NK-92 (cell line): ENCODE measurements around the gene UBE2G1.

ENCODE experiments used
- DNase-seq: peaks from one replicate; lab custom pipeline; 2025; ENCODE audit not compliant: unreplicated experiment; lab: John Stamatoyannopoulos, UW

The UBE2G1 gene

DNA sequence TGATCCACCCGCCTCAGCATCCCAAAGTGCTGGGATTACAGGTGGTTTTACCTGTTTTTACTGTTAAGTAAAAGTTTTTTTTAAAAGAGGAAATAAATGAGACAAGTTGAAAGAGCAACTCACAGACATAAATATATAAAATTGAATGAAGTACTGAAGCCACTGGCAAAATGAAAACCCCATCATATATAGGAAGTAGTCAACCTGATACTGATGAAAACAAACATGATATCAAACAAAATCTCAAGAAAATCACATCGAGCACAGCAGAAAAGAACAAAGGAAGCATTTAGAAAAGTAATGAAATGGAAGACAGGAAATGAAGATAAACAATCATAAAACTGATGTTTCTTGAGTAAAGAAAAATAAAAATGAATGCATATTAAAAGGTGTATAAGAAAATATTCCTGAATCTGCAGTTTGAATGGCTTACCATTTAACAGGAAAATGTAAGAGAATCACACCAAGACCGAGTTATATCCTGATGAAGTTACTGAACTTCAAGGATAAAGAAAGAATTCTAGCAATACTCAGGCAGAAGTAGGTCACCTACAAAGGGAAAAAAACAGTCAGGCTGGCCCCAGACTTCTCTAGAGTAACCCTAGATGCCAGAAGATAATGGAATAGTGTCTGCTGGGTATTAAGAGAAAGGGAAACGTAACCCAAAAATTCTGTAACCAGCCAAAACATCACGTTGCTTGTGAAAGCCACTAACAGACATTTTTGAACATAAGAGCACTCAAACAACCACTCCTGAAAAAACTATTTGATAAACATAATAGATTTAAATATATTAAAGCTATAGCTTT, 31.5 kb downstream of the UBE2G1 start:
- no peak for DNase-seq

DNA sequence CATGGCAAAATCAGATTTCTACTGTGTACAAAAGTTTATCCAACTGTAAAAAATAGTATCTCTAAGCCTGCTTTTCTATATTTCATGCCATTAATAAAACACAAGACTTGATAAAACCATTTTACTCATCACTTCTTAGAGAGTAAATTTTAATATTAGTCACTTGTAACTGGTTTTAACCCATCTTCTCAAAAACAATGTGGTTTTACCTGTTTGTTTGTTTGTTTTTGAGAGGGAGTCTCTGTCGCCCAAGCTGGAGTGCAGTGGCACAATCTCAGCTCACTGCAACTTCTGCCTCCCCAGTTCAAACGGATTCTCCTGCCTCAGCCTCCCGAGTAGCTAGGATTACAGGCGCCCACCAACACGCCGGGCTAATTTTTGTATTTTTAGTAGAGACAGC, 32.1 kb downstream of the UBE2G1 start:
- DNase-seq, result no peak

DNA sequence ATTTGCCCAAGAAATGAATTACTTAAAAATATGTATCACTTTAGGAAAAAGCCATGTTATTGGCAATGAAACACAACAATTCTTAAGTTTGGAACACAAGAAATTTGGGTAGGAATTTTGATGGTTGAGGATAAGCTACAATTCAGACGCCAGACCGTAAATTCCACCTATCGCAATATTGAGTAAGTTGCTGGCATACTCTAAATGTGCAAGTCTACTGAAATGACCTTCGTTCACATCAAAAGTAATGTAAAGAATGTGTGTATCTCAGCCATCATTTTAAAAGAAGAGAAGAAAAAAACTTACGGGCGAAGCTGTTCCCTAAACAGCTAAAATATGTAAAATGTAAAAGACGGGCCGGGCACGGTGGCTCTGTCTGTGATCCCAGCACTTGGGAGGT, 33.4 kb downstream of the UBE2G1 start:
- no peak for DNase-seq

DNA sequence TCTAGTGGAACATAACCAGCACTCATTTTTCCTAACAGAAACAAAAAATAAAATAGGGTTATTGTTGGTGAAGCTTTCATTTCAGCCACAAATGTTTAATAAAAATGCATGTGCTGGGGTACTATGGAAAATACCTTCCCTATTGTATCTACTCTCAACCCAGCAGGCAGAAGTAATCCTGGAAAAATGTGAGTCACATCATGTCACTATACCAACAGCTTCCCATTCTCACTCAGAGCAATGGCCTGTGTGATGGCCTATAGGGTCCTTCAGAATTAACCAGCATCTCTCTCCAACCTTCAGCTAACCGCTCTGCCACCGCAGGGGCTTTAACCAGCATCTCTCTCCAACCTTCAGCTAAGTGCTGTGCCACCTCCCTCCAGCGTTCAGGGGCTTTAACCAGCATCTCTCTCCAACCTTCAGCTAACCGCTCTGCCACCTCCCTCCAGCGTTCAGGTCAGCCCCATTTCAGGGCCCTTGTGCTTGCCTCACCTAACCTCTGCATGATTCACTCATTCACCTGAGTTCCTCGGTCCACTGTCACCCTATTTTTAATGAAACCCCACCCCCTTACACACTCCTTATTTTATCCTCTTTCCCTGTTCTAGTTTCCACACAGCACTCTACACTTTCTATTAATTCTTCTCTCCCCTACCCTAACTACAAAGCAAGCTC, 34.0 kb downstream of the UBE2G1 start:
- no peak for DNase-seq

DNA sequence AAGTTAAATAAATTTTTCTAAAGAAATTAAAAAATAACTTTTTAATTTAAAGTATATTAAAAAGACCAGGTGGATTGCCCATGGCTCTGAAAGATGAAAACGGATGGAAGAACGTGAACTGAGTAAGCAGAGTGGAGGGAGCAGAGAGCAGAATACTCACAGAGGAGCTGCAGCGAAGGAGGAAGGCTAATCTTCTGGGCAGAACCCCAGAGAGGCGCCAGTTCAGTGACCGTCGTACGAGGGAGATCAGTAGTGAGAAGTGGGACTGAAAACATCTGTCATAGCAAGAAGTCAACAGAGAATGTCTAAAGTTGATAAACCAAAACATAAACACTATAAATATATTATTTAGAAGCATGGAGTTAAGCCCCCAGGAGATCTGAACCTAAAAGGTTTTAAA, 34.9 kb downstream of the UBE2G1 start:
- DNase-seq, result no peak

DNA sequence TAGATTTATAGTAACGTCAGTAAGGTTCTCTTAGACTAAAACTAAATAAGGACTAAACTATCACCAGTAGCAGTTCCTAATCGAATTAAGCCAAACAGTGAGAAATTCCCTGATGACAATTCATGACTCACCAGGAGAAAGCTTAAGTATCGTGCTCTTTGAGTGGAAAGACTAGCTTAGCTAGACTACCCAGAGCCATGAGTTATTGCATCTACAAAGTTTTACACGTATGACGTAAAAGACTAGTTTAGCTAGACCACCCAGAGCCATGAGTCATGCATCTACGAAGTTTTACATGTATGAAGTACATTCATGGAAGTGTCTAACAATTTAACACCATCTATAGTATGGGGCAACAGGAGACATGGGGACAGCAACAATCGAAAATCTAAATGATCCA, 36.6 kb downstream of the UBE2G1 start:
- no peak for DNase-seq

DNA sequence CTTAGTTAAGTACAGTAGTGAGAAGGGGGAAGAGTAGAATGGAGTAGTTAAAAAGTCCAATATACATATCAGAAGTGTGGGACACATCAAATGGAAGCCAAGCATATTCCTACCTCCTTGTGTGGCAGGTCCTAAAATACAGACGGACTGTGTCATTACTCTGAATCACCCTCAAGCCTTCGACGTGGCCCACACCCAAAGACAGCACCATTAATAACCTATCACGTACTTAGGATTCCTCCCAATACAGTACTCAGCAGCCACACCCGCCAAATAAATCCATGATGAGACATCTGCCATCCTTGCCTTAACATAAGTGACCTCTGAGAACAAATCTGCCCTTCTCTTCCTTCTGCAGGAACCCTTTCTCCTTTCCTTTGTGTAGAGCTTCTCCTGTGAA, 38.9 kb downstream of the UBE2G1 start:
- no peak for DNase-seq

DNA sequence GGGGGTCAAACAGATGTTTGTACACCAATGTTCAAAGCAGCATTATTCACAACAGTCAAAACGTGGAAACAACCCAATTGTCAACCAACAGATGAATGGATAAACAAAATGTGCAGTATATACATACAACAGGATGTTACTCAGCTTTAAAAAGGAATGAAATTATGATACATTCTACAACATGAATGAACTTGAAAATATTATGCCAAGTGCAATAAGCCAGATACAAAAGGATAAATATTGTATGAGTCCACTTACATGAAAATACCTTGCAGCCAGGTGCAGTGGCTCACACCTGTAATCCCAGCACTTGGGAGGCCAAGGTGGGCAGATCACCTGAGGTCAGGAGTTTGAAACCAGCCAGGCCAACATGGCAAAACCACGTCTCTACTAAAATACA, 39.9 kb downstream of the UBE2G1 start:
- DNase-seq, result no peak

DNA sequence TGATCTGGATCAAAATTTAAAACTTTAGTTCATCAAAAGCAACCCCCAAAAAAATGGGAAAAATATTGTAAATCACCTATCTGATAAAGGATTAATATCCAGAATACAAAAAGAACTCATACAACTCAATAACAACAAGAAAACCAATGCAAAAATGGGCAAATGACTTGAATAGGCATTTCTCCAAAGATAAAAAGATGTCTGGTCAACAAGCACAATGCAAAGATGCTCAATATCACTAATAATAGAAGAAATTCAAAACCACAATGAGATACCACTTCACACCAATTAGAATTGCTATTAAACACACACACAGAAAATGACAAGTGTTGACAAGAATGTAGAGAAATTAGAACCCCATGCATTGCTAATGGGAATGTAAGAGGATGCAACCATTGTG, 40.4 kb downstream of the UBE2G1 start:
- no peak for DNase-seq

DNA sequence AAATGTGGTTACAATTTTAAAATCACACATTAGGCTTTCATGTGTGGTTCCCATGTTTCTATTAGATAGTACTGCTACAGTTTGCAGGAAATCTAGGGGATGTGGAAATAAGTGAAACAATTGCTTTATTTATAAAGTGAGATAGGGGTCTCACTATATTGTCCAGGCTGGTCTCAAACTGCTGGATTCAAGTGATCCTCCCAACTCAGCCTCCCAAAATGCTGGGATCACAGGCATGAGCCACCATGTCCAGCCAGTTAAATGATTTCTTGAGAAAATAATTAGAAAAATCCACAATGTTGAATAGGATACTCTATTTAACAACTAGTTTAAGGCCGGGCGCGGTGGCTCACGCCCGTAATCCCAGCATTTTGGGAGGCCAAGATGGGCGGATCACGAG, 42.0 kb downstream of the UBE2G1 start:
- DNase-seq, result no peak

DNA sequence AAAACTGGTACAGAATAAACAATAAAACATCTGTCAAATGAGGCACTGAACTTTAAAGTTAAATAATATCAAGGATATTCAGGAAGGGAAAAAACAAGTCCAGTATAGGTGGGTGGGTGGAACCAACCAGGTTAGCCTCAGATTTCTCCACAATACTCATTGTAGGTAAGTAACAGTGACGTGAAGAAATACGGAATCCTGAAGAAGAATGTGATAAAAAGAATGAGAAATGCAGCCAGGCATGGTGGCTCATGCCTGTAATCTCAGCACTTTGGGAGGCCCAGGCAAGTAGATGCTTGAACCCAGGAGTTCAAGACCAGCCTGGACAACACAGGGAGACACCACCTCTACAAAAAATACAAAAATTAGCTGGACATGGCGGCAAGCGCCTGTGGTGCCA, 47.3 kb downstream of the UBE2G1 start:
- DNase-seq, result no peak

DNA sequence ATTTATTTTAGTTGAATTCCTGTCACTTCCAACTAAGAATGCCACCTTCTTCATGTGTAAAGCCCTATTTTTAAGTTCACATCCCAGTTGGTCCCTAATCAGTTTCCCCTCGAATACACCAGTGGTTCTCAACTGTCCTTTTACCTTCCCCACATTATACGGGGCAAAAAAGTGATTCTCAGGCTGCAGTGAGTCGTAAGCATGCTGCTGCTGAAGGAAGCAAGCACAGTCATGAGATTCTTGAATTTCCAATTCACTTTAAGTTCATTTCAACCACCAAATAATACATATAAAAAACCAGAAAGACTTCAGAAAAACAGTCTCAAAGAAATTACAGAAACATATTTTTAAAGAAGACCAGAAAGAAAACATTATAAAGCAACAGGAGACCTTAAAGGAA, 47.9 kb downstream of the UBE2G1 start:
- DNase-seq, result no peak

DNA sequence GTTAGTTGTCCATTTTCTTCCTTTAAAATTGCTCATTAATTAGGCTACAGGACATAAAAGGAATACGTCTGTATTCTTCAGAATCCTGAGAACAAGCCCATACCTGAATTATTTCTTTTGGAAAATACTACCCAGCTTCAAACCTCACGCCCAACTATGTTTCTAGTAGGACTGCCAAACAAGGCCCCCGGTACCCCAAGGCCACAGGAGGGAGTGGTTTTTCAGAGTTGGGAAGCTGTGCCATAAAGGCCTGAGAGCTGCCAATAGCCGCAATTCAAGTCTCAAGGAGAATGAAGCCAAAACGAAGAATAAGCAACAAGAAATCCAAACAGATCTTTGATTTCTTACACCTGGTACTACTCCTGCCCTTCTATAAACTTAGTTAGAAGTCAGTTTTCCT, 48.3 kb downstream of the UBE2G1 start:
- DNase-seq, result no peak

DNA sequence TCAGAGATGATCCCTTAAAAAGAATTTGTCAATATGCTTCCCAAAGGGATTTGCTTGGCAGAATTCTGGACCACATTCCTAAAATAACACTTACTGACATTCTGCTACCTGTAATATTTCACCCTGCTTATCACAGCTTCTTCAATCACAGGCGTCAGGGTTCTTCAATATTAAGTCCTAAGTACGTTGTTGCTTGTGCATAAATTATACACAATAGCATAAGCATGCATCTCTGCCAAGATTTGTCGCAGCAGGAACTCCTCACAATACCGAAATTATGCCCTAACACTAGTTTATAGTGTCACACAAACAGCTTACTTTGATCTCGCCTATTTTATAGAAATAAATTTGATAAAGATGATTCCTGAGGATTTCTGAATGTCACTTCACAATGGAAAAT, 48.9 kb downstream of the UBE2G1 start:
- no peak for DNase-seq

DNA sequence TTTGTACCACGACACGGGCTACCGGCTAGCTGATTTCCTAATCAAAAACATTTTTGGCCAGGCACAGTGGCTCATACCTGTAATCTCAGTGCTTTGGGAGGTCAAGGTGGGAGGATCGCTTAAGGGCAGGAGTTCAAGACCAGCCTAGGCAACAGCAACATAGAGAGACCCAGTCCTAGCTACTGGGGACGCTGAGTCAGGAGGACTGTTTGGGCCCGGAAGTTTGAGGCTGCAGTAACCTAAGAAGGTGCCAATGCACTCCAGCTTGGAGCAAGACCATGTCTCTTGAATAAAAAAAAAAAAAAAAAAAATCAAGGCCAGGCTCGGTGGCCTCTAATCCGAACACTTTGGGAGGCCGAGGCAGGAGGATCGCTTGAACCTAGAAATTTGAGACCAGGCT, 49.8 kb downstream of the UBE2G1 start:
- DNase-seq, result no peak

DNA sequence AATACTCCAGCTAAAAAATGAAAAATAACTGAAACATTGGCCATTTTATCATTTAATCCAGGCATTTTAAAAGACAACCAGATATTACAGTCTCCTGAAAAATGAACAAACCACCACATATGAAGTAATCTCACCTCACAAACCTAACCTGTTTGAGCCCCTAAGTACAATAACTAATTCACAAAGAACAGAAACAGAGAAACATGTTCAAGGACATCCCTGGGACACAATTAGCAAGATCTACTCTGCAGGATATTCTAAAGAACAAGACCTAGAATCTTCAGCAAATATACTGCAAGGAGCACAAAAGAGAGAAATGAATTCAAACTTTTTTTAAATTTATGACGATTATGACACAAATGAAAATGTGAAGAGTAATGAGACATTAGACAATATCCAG, 51.9 kb downstream of the UBE2G1 start:
- no peak for DNase-seq

DNA sequence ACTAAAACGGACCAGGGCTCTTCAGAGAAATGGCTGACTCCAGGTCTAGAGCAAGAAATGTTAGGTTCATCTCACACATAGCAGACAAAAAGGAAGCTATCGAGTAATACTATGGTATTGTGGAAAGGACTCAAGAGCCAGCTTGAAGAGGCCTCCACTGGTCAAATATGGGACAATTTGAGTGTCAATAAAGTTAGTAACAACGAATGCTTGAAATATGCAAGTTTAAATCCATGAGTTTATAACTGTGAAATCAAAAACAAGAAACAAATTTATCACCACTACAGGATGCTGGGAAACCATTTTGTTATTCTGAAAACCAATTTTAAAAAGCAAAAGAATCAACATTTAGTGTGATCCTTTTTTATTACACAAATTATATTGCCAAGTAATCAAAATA, 52.3 kb downstream of the UBE2G1 start:
- no peak for DNase-seq

DNA sequence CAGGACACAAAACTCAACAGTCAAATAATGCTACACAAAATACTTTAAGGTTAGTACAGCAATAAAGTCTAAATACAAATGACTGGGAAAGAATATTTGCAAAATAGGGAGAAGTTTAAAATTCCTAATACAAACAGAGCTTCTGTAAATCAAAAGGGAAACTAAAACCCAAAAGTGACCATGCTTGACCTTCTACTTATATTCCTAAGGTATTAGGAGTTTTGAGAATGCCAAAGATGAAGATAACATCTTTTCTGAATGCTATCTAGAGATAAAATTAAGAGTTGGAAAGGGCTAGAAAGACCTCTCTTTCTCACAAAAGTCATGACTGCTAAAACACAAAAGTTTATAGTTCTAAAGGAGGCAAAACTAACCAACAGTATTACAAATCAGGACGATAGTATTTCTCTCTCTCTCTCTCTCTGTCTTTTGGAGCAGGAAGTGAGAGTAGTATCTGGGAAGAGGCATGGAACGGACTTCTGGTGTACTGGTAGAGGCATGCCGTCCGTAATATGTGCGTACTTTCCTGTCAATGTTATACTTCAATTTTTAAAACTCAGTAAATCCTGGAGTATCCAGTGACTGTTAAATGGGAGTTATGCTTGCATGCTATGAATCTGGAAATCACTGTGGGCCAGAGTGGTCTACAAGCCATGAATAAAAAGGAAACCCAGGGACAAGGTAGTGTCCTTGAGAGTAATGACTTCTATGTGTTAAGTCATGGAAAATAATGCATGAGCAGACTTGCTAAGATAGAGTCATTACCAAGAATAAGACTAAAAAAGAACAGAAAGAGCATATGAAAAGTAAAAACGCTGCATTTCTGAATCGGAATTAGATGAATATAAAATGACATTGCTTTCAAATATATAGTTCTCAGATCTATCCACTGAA, 53.0 kb downstream of the UBE2G1 start:
- no peak for DNase-seq

DNA sequence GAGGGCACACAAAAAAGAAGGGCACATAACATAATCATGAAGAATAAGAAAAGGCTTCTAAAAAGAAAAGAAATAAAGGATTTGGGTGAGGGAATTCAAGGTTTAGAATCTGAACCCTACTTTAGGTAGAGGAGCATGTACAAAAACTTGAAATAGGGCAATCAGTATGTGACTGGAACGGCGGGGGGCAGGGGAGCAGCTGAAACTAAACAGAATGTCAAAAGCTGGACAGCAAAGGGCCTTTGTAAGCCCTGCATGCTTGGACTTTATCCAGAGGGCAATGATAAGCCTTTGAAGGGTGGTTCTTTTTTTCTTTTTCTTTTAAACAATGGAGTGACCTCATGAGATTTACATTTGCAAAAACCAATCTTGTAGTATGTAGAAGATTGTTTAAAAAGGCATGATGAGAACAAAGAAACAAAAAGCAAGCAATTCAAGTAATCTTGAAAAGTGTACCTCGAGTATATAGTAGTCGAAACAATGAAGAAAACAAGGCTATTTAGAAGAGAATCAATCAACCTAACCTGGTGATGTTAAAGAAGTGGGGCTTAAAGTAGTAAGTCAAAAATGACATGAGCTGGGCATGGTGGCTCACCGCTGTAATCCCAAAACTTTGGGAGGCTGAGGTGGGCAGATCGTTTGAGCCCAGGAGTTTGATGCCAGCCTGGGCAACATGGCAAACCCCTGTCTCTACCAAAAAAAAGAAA, 56.0 kb downstream of the UBE2G1 start:
- no peak for DNase-seq

DNA sequence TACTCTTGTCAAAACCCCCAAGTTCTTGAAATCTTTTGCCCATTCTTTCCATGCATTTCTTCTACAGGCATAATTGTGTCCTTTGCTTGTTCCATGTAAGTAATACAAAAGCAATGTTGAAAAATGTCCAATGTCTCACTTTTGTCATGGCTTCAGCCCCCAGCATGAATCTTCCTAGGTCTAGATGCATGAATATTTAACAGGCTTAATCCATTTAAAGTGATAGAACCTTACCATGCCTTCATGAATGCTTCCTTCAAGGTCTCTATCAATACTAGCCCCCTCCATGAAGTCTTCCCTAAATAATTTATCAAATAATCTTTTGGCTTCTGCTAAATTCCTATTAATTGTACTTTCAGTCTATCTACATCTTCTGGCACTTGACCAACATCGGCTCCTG, 56.6 kb downstream of the UBE2G1 start:
- DNase-seq, result no peak
